ENCODE data around the gene ZC3H18.
A peak's percentile ranks its signal among the peaks of the same experiment; 100 is the strongest.

Gene ZC3H18

DNA sequence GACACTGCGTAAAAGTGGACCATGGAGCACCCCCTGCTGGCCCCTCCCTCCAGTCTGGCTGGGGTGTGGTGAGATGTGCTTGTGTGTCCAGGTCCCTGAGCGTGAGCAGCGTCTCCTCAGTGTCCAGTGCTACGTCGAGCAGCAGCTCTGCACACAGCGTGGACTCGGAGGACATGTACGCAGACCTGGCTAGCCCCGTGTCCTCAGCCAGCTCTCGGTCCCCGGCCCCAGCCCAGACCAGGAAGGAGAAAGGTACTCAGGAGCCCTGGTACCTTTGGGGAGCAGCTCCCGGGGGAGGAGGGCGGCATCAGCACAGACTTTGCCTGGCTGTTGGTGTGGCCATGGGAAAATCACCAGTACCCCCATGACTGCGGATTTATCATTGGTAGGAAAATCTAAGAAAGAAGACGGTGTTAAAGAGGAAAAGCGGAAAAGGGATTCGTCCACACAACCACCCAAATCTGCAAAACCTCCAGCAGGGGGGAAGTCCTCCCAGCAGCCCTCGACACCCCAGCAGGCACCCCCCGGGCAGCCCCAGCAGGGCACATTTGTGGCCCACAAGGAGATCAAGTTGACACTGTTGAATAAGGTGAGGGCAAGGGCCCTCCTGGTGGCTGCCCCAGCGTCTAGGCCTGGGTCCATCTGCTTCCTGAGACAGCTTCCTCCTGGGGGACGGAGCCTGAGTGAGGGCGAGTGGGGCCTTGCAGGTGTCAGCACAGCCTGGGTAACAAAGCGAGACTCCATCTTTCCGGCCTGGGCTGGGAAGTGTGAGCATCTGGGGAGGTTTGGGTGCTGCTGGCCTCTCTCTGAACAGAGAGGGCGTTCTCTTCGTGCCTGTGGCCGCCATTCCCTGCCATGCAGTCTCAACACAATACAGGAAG lies 57.6 kb downstream of the ZC3H18 start:
- DNase-seq: no peak

GRCh38 chr16:88628512-88628974 lies 58.3 kb downstream of the ZC3H18 start:
- no peak for DNase-seq

GRCh38 chr16:88629835-88630234 lies 59.6 kb downstream of the ZC3H18 start:
- no peak for DNase-seq

DNA sequence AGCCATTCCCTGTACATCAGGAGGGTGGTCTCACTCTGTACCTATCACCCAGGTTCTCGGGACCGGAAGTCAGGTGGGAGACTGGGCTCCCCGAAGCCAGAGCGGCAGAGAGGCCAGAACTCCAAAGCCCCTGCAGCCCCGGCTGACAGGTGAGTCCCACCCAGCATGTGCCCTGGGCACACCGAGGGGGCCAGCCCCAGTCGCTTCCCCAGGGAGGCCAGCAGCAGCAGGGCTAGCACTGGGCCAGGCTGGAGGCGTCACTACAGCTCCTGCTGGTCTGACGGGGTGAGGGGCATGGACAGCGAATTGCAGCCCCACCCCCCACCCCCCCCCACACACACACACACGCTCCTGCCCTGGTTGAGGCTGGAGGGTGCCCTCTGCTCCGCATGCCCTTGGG lies 60.2 kb downstream of the ZC3H18 start:
- DNase-seq: no peak

DNA sequence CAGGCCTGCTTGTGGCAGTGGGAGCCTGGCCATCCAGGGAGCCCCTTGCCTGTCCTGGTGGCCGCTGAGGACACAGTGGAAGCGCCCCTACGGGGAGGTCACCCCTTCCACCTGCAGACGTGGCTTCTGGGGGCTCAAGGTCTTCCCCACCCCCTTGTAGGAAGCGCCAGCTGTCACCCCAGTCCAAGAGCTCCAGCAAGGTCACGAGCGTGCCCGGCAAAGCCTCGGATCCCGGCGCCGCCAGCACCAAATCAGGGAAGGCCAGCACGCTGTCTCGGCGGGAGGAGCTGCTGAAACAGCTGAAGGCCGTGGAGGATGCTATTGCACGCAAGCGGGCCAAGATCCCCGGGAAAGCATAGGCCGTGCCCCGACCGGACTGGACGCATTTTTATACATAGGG lies 60.7 kb downstream of the ZC3H18 start:
- DNase-seq: no peak

- no peak for DNase-seq
These were observed 61.2 kb downstream of the ZC3H18 start for GRCh38 chr16:88631384-88631783.

- DNase-seq: no peak
These were observed 61.9 kb downstream of the ZC3H18 start for GRCh38 chr16:88631920-88632586.

DNA sequence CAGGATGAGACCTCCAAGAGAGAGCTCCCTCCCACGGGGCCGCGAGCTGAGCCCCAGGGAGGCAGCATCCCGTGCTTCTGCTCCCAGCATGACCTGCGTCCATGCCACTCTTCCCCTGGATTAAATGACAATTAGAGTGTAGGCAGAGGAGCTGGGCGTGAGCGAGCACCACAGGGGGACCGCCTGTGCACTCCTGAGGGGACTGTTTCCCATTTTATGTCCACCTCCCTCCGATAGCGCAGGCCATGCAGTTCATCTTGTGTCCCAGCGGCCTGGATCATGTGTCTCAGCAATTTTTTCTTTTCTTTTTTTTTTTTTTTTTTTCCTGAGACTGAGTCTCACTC lies 62.4 kb downstream of the ZC3H18 start:
- no peak for DNase-seq

- peak; percentile 34 to 45 for DNase-seq
These were observed 63.5 kb downstream of the ZC3H18 start for GRCh38 chr16:88633684-88634140.

GRCh38 chr16:88634141-88634993 lies 64.2 kb downstream of the ZC3H18 start:
- peak; percentile 35 to 39 for DNase-seq

- no peak for DNase-seq
These were observed 64.9 kb downstream of the ZC3H18 start for GRCh38 chr16:88634994-88635670.

GRCh38 chr16:88635671-88636319 lies 65.6 kb downstream of the ZC3H18 start:
- DNase-seq: no peak

DNA sequence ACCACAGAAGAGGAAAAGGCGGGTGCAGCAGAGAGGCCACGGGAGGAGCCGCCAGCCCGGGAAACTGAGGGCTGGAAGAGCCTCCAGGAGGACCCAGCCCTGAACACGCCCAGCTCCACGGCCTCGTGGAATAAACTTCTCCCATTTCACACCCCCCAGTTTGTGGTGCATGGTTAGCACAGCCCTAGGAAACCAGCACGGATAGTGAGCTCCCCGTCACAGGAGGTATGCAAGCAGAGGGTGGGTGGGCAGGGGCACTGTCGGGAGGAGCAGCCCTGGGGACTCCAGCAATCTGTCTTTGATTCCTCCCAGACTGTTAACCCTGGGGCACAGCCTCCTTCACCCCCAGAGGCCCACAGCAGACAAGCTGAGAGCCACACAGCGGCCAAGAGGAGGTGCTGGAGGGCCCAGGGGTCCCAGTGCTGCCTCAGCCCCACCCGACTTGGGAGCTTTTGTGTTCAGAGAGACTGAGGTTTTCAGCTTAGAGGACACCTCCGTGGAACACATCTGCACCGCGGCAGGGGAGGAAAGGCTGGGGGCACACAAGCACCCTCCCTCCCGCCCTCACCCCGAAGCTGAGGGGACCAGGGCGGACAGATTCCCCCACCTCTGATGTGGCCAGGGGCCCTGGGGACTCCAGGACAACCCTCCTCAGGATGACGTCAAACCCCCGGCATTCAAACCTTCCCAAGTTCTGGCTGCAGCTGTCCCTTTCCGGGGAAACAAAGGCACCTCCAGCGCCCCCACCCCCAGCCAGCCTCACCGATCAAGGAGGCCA lies 66.5 kb downstream of the ZC3H18 start:
- no peak for DNase-seq

GRCh38 chr16:88638323-88639230 lies 68.4 kb downstream of the ZC3H18 start, which contains the start of gene IL17C:
Gene IL17C (plus strand): TSS chr16:88638572. CDS start chr16:88638642, 70 bp downstream.
- no peak for DNase-seq

DNA sequence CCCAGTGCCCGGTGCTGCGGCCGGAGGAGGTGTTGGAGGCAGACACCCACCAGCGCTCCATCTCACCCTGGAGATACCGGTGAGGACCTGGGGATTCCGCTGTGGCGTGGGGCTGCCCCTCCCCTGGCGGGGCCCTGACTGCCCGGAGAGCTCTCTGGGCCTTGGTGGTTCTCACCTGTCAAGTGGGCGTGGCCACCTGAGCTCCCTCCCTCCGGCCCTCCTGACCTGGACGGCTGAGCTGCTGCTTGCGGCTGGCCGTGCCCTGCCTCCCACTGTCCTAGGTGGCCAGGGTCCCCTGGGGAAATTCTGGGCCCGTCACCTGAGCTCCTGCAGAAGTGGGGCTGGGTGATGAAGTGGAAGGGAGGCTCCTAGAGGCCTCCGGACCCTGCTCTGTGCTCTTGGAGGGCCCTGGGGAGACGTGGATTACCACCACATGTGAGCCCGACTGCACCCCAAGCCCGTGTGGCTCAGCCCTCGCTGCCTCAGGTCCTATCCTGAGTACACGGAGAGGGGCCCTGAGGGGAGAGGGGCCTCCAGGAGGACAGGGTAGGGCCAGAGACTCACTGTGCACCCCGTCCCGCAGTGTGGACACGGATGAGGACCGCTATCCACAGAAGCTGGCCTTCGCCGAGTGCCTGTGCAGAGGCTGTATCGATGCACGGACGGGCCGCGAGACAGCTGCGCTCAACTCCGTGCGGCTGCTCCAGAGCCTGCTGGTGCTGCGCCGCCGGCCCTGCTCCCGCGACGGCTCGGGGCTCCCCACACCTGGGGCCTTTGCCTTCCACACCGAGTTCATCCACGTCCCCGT lies 69.2 kb downstream of the ZC3H18 start:
- no peak for DNase-seq

- no peak for DNase-seq
These were observed 69.9 kb downstream of the ZC3H18 start for GRCh38 chr16:88640039-88640495.

- no peak for DNase-seq
These were observed 70.5 kb downstream of the ZC3H18 start for GRCh38 chr16:88640498-88641247.
